SK-N-SH treated with all-trans-retinoic acid at 6 μM for 48 hours (cell line): ENCODE results near the gene USF2.

Experiments
- SNAI2 ChIP-seq: fragments of 250-450 bp; sonication (Bioruptor Pico); IDR thresholded peaks from 2 replicates; pipeline ENCODE4 v1.5.0; 2020; ENCODE audit warnings: mild to moderate bottlenecking, moderate library complexity
- TF ChIP-seq, protein P1 (sequence below): fragments of 250-450 bp; sonication (Bioruptor Pico); IDR thresholded peaks from 2 replicates; pipeline ENCODE4 v1.5.0; 2020; ENCODE audit warnings: mild to moderate bottlenecking, moderate library complexity

DNA sequence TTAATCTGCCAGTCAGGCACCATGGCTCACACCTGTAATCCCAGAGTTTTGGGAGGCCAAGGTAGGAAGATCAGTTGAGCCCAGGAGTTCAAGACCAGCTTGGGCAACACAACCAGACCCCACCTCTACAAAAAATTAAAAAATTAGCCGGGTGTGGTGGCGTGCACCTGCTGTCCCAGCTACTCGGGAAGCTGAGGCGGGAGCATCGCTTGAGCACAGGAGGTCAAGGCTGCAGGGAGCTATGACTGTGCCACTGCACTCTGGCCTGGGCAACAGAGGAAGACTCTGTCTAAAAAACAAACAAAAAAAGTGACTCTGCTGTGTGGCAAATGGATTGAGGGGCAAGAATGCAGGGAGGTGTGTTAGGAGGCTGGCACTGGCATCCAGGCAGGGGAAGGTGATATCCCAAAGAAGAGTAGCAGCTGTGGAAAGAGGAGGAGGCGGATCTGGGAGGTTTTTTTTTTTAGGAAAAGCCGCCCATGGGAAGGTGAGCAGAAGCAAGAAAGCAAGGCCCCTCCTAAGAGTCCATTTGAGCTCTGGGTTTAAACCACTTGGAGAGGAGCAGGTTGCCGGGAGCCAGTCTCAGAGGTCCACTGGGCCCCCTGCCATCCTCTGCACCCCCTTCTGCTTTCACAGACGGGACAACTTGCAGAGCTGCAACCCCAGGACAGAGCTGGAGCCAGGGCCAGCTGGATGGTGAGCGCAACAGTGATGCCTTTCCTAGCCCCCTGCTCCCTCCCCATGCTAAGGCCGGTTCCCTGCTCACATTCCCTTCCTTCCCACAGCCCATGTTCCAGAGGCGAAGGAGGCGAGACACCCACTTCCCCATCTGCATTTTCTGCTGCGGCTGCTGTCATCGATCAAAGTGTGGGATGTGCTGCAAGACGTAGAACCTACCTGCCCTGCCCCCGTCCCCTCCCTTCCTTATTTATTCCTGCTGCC is 15.7 kb downstream of the USF2 start:
- no peak for TF ChIP-seq SNAI2 (CRISPR knock-in tag)
- TF ChIP-seq, protein P1, sequence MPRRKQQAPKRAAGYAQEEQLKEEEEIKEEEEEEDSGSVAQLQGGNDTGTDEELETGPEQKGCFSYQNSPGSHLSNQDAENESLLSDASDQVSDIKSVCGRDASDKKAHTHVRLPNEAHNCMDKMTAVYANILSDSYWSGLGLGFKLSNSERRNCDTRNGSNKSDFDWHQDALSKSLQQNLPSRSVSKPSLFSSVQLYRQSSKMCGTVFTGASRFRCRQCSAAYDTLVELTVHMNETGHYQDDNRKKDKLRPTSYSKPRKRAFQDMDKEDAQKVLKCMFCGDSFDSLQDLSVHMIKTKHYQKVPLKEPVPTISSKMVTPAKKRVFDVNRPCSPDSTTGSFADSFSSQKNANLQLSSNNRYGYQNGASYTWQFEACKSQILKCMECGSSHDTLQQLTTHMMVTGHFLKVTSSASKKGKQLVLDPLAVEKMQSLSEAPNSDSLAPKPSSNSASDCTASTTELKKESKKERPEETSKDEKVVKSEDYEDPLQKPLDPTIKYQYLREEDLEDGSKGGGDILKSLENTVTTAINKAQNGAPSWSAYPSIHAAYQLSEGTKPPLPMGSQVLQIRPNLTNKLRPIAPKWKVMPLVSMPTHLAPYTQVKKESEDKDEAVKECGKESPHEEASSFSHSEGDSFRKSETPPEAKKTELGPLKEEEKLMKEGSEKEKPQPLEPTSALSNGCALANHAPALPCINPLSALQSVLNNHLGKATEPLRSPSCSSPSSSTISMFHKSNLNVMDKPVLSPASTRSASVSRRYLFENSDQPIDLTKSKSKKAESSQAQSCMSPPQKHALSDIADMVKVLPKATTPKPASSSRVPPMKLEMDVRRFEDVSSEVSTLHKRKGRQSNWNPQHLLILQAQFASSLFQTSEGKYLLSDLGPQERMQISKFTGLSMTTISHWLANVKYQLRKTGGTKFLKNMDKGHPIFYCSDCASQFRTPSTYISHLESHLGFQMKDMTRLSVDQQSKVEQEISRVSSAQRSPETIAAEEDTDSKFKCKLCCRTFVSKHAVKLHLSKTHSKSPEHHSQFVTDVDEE (CRISPR knock-in tag), result no peak
